Epithelial cell of proximal tubule (primary cell): ENCODE results near the gene ABHD16B. TPM values are rescaled to one million over a fixed set of nuclear protein-coding genes. Genes with fewer than 3 reads are reported as not detected.

Experiments used
- DNase-seq: peaks from one replicate; pipeline ENCODE4 v3.0.0-alpha.2; 2011; ENCODE audit warnings: low read depth
- H3K4me3 ChIP-seq: 2 replicates; pipeline ENCODE4 v1.5.1; 2011; ENCODE audit warnings: low read depth, mild to moderate bottlenecking, low read length
- total RNA-seq: library from RNA; depleted of rRNA; stranded (reverse); fragments of >200 nt; gene quantifications from 2 replicates; pipeline ENCODE4 v1.2.3, GENCODE V29; 2015
- TF ChIP-seq, protein P1 (sequence below): conservative IDR thresholded peaks from 2 replicates; pipeline ENCODE4 v1.5.1; 2012; ENCODE audit warnings: low read depth, mild to moderate bottlenecking, low read length

Gene ABHD16B
- total RNA-seq, 1 donor from 2014 or later, result not detected

DNA sequence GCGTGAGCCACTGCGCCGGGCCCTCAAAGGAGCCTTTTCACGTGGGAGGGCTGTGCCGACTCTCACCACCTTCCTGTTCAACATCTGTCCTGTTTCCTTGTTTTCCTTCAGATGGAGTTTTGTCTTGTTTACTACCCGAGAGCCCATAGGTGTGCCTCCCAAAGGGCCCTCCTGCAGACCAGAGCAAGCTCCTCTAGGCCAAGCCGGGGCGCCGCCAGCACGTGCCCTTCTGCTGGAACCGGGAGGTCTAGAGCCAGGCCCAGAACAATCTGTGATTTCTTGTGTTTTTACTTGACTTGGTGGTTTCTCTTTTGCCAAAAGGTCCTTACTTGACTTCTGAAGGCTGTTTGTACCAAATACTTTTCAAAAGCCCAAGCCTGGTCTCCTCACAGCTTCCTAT is 25.6 kb downstream of the ABHD16B start:
- TF ChIP-seq, protein P1, sequence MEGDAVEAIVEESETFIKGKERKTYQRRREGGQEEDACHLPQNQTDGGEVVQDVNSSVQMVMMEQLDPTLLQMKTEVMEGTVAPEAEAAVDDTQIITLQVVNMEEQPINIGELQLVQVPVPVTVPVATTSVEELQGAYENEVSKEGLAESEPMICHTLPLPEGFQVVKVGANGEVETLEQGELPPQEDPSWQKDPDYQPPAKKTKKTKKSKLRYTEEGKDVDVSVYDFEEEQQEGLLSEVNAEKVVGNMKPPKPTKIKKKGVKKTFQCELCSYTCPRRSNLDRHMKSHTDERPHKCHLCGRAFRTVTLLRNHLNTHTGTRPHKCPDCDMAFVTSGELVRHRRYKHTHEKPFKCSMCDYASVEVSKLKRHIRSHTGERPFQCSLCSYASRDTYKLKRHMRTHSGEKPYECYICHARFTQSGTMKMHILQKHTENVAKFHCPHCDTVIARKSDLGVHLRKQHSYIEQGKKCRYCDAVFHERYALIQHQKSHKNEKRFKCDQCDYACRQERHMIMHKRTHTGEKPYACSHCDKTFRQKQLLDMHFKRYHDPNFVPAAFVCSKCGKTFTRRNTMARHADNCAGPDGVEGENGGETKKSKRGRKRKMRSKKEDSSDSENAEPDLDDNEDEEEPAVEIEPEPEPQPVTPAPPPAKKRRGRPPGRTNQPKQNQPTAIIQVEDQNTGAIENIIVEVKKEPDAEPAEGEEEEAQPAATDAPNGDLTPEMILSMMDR, result no peak
- no peak overlapping the region for H3K4me3 ChIP-seq
- no peak for DNase-seq

DNA sequence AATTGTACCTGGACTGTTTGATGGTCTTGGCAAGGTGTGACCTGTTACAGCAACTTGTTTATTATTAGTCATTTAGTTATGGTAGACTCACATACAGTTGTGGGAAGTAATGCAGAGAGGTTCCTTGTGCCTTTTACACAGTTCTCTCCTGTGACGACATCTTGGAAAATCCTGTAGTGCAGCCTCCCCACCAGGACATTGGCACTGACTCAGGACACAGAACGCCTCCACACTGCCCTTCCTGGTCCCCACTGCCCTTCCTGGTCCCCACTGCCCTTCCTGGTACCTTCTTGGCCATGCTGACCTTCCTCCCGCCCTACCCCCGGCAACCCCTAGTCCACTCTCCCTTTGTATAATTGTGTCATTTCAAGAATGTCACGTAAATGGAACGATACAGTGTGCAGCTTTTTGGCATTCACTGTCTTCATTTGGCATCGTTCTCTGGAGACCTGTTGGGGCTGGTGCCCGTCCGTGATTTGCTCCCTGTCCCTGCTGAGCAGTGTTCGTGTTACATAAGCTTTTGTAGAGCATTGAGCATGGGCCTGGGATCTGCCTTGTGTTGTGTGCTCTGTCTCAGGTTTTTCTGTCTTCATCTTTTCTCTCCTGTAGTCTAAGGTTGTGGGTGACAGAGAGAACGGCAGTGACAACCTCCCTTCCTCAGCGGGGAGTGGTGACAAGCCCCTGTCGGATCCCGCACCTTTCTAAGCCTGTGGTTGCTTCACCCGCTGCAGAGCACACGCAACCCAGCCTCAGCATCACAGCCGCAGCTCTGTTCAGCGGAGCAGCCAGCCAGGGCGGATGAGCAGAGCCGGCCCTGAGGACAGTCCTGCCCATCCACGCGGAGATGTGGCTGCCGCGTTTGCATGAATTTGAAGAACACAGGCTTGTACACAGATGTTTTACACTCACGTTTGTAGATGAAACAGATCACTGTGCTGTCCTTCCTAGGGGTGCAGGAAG is 28.2 kb downstream of the ABHD16B start:
- no peak overlapping the region for H3K4me3 ChIP-seq
- DNase-seq, result no peak
- TF ChIP-seq, protein P1, result no peak

DNA sequence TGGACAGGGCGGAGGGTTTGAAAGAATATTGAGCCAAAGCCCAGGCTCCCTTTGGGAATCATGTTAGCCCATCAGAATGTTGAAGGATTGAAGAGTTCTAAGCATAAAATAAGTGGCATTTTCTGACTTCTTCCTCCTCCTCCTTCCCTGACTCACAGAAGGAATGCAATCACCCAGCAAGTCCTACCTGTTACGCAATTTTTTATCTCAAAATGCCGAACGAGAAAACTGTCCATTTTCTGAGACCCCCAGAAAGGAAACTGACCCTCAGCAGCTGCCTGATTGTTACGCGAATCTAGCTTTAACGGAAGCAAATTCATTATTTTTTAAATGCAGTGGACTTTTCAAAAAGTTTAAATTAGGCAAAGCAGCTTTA is 28.9 kb downstream of the ABHD16B start:
- no peak overlapping the region for H3K4me3 ChIP-seq
- TF ChIP-seq, protein P1, result no peak
- DNase-seq, result no peak

DNA sequence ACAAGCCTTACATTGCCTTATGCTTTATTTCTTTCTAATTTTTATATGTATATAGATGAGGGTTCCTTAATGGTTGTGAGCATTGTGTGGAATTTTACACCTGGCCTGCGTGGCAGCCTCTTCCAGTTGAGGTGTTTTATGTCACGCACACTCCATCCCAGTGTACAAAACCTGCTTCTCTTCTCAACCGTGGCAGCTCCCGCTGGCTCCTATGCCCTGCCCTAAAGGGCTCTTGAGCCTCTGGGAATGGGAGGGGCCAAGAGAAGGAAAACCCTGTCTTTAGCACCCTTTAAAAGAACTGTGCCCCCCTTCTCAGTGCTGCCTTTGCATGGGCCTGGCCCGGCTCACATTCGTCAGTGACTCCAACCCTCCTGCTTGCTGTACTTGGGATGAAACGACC is 29.3 kb downstream of the ABHD16B start:
- DNase-seq, result no peak
- TF ChIP-seq, protein P1, result no peak
- H3K4me3 ChIP-seq, result no peak overlapping the region

DNA sequence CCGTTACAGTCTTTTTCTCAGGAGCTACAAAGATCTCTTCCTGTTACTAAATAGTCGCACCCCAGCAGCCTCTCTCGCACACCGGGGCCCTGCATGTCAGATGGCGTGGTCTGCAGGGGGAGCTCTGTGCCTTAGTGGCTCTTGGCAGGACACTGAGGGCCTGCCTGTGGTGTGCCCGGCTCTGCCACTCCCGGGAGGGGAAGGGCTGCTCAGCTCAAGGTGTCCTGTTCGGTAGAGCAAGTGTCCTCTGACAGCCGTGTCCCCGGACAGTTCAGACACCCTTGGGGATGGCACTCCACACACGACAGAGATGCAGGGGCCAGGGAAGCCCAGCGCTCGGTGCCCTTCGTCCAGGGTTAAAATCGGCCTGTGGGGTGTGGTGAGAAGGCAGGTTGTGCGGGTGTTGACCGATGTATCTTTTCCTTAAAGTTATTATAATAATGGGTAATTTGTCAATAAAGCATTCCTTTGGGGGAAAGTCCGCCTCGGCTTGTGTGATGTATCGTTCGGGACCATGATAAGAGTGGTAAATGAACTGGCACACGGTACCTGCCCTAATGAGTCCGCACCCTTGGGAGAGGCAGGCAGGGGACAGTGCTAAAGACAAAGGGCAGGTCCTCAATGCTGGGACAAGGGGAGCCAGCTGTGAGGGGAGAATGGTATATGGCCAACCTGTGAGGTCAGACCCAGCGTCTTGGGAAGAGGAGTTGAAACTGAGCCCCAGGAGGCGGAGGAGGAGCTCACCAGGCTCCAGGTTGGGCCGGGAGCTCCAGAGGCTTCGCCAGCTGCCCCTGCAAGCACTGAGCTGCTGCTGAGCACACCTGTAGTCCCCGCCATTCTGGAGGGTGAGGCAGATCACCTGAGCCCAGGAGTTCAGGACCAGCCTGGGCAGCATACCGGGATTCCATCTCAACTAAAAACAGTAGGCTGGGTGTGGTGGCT is 30.0 kb downstream of the ABHD16B start:
- TF ChIP-seq, protein P1, result no peak
- H3K4me3 ChIP-seq, result no peak overlapping the region
- DNase-seq, result no peak

DNA sequence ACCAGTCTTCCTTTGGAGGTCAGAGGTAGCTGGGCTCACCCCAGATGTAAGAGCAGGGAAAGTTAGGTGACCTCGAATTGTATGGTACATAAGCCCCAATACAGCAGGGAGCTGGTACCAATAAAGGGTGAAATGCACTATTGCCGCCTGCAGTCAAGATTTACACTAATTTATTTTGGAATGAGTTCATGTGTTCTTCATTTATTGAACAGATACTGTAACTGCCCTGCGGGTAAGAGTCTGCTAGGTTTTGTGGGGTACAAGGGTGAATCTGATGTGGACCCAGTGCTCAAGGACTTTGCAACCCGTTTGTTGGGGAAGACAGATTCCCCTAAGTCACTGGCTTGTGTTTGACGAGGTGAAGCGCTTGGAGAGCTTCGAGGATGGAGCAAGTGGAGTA is 31.1 kb downstream of the ABHD16B start:
- H3K4me3 ChIP-seq, result no peak overlapping the region
- no peak for DNase-seq
- TF ChIP-seq, protein P1, result no peak
